Measurements from ENCODE around the gene POMC.
"Not testable (repeated sequence)": the region's sequence is repeated elsewhere in the genome, so short reads cannot be mapped to it uniquely, and the experiment has no call there.

POMC gene

DNA sequence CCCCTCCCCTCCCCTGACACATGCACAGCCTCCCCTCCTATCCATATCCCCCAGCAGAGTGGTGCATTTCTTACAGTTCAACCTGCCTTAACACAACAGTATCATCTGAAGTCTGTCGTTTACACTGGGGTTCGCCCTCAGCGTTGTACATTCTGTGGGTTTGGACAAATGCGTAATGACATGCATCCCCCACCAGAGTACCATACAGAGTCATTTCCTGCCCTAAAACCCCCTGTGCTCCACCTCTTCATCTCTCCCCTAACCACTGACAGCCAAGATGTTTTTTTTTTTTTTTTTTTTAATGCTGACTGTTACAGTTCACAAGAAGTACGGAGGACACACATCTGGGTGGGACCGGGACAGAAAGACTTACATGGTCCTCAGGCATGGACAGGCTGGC, 22.6 kb downstream of the POMC start:
- no peak for DNase-seq (ENCODE audit: low read depth)
- H3K4me3 ChIP-seq (ENCODE audit: control insufficient read depth, low read depth, low read length): no peak overlapping the region
- TF ChIP-seq, protein P1, sequence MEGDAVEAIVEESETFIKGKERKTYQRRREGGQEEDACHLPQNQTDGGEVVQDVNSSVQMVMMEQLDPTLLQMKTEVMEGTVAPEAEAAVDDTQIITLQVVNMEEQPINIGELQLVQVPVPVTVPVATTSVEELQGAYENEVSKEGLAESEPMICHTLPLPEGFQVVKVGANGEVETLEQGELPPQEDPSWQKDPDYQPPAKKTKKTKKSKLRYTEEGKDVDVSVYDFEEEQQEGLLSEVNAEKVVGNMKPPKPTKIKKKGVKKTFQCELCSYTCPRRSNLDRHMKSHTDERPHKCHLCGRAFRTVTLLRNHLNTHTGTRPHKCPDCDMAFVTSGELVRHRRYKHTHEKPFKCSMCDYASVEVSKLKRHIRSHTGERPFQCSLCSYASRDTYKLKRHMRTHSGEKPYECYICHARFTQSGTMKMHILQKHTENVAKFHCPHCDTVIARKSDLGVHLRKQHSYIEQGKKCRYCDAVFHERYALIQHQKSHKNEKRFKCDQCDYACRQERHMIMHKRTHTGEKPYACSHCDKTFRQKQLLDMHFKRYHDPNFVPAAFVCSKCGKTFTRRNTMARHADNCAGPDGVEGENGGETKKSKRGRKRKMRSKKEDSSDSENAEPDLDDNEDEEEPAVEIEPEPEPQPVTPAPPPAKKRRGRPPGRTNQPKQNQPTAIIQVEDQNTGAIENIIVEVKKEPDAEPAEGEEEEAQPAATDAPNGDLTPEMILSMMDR (conservative IDR thresholded peaks at IDR 0.05; ENCODE audit: control insufficient read depth, insufficient read depth, low read depth, low read length): no peak

DNA sequence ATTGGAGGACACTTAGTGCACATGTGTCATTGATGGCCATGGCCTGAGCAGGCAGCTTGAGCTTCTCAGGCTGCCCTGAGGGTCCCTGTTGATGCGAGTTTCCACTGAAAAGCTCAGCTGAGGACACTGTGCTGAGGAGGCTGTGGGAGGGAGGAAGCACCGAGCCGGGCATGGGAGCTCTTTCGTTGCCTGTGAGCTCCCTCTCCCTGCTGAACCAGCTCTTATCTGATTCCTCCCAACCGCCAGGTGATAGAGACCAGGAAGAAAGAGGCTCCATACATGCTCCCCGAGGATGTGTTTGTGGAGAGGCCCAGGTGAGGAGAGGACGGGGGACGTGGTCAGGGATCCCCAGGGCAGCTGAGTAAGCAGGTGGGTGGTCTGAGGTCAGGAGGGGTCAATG, 27.3 kb downstream of the POMC start:
- H3K4me3 ChIP-seq (ENCODE audit: control insufficient read depth, low read depth, low read length): no peak overlapping the region
- DNase-seq (ENCODE audit: low read depth): no peak
- TF ChIP-seq, protein P1 (conservative IDR thresholded peaks at IDR 0.05; ENCODE audit: control insufficient read depth, insufficient read depth, low read depth, low read length): no peak

- DNase-seq (ENCODE audit: low read depth); H3K4me3 ChIP-seq (ENCODE audit: control insufficient read depth, low read depth, low read length): not testable (repeated sequence)
These were observed 27.8 kb downstream of the POMC start for GRCh38 chr2:25140535-25140934.

- no peak overlapping the region for H3K4me3 ChIP-seq (ENCODE audit: control insufficient read depth, low read depth, low read length)
- DNase-seq (ENCODE audit: low read depth): no peak
- TF ChIP-seq, protein P1 (conservative IDR thresholded peaks at IDR 0.05; ENCODE audit: control insufficient read depth, insufficient read depth, low read depth, low read length): no peak
These were observed 35.7 kb downstream of the POMC start for GRCh38 chr2:25132693-25133092.

DNA sequence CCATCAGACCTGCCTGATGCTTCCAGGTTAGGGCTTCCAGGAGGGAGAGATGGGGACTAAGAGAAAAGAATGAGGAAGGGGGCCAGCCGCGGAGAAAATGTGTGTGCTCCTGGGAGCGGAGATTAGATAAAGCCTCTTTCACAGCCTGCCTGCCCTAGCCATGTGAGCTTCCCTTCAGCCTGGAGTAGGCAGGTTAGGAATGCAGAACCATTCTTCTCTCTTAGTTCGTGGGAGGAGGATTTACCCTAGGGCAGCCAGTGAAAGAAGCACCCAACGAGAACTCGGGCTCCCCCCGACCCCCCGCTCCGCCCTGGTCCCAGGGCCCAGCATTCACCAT, 36.1 kb downstream of the POMC start:
- DNase-seq (ENCODE audit: low read depth): no peak
- H3K4me3 ChIP-seq (ENCODE audit: control insufficient read depth, low read depth, low read length): no peak overlapping the region
- TF ChIP-seq, protein P1 (conservative IDR thresholded peaks at IDR 0.05; ENCODE audit: control insufficient read depth, insufficient read depth, low read depth, low read length): no peak

- TF ChIP-seq, protein P1 (conservative IDR thresholded peaks at IDR 0.05; ENCODE audit: control insufficient read depth, insufficient read depth, low read depth, low read length): no peak
- peak; percentile 16 for DNase-seq (ENCODE audit: low read depth)
- no peak overlapping the region for H3K4me3 ChIP-seq (ENCODE audit: control insufficient read depth, low read depth, low read length)
These were observed 36.6 kb downstream of the POMC start for GRCh38 chr2:25131567-25132298.

DNA sequence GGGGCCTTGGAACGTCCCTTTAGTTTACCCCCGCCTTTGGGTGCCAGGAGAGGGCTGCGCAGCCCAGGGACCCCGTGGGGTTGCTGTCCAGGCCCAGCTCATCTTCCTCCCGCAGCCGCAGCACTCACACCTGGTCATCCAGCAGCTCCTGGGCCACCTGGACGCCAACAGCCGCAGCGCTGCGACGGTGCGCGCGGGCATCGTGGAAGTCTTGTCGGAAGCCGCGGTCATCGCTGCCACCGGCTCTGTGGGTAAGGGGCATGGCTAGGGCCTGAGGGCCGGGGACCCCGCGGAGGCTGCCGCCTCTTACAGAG, 37.2 kb downstream of the POMC start:
- TF ChIP-seq, protein P1 (conservative IDR thresholded peaks at IDR 0.05; ENCODE audit: control insufficient read depth, insufficient read depth, low read depth, low read length): no peak
- DNase-seq (ENCODE audit: low read depth): no peak
- no peak overlapping the region for H3K4me3 ChIP-seq (ENCODE audit: control insufficient read depth, low read depth, low read length)

Data from fibroblast of mammary gland (primary cell).